Transverse colon (tissue), 4 donors: ENCODE measurements around the gene SIGLEC7. TPM values are rescaled to one million over a fixed set of nuclear protein-coding genes. Genes with fewer than 3 reads are reported as not detected.

Experiments used
- DNase-seq: peaks from one replicate; pipeline ENCODE4 v3.0.0-alpha.2; 2019
- H3K27ac ChIP-seq, 4 donors: fragments of 200-600 bp; sonication (generic); 2 replicates each; pipeline ENCODE4 v1.5.1; 2016 to 2018; ENCODE audit warnings: inconsistent platforms in 4 of 4
- H3K27me3 ChIP-seq: fragments of 200-600 bp; sonication (generic); 2 replicates; pipeline ENCODE4 v1.5.1; 2017; ENCODE audit warnings: inconsistent platforms
- H3K36me3 ChIP-seq, 4 donors: fragments of 200-600 bp; sonication (generic); 2 replicates each; pipeline ENCODE4 v1.5.1; 2017 to 2019; ENCODE audit warnings: inconsistent platforms in 4 of 4
- H3K4me1 ChIP-seq, 4 donors: fragments of 200-600 bp; sonication (generic); 2 replicates each; pipeline ENCODE4 v1.5.1; 2017 to 2020; ENCODE audit warnings: inconsistent platforms in 4 of 4
- H3K4me3 ChIP-seq, 4 donors: fragments of 200-600 bp; sonication (generic); 1 replicate in 1 of 4; 2 replicates in 3 of 4; pipeline versions ENCODE4 v1.5.1 to v1.6.1; 2017 to 2019; ENCODE audit warnings: inconsistent platforms in 4 of 4
- H3K9me3 ChIP-seq, 2 donors: fragments of 200-600 bp; sonication (generic); 2 replicates each; pipeline ENCODE4 v1.5.1; 2017 to 2019; ENCODE audit warnings: inconsistent platforms in 2 of 2
- EP300 ChIP-seq: sonication (generic); formaldehyde crosslinking; IDR thresholded peaks from one replicate; pipeline ENCODE4 v1.6.1; 2017; ENCODE audit warnings: antibody characterized with exemption, low read depth
- POLR2A ChIP-seq: fragments of 450-650 bp; IDR thresholded peaks from one replicate; pipeline ENCODE4 v1.6.1; 2016; ENCODE audit warnings: antibody characterized with exemption, mild to moderate bottlenecking, moderate library complexity
- POLR2AphosphoS5 ChIP-seq, 3 donors: sonication (generic); formaldehyde crosslinking; IDR thresholded peaks; one replicate each; pipeline ENCODE4 v1.6.1; 2016; ENCODE audit warnings: antibody characterized with exemption in 3 of 3
- WGBS, 2 donors: methylation state at CpG; one replicate each; pipeline ENCODE4 v1.1.5; 2018; ENCODE audit warnings: low coverage in 1 of 2; 5-methylcytosine and 5-hydroxymethylcytosine counted together
- in situ Hi-C, 4 donors: fragments of 200-750 bp; cut with MboI; loops; one replicate each; pipeline versions ENCODE4 v1.15.0 to v1.15.1; 2017; ENCODE audit warnings: low sequenced_read_pairs in 3 of 4, low pct_ligation_motif_present in 1 of 4, low pct_unique_long_range_greater_than_20kb in 1 of 4
- intact Hi-C: fragments of 100-400 bp; cut with DNase I; formaldehyde crosslinking; loops from one replicate; pipeline ENCODE4 v1.15.1; 2023; ENCODE audit warnings: low total_unique reads
- total RNA-seq, 4 donors: library from RNA; depleted of rRNA; stranded (reverse); fragments of >200 nt; gene quantifications; one replicate each; pipeline ENCODE4 v1.1.0, GENCODE V29; 2016
- TF ChIP-seq, protein P1 (sequence below), 5 experiments: fragments of 200-600 bp in 3 of 5; fragments of 450-650 bp in 2 of 5; sonication (generic) in 3 of 5; IDR thresholded peaks; 1 replicate in 2 of 5; 2 replicates in 3 of 5; pipeline ENCODE4 v1.5.1; 2016 to 2017; ENCODE audit warnings: antibody characterized with exemption in 5 of 5, inconsistent platforms in 3 of 5, mild to moderate bottlenecking in 2 of 5, moderate library complexity in 1 of 5

The SIGLEC7 gene
- total RNA-seq, 4 donors from 2014 or later, result 0.82 to 2.1 TPM; not detected in 2

DNA sequence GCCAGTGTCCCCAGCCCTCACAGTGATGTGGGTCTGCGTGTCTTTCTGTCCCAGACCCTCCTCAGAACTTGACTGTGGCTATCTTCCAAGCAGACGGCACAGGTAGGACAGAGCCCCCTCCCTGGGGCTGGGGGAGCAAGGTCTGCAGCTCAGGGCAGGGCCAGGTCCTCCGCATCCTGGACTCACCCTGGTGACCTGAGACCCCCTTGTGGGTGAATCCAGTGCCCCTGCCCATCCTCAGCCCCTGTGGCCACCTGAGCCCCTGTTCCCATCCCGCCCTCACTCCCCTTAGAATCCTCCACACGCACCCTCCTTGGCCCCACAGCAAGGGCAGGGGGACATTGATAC is 43.7 kb downstream of the SIGLEC7 start:
- DNase-seq, result no peak
- H3K36me3 ChIP-seq, result no peaks in the 10 kb centered on the region
- no peak for TF ChIP-seq POLR2A
- no peak for TF ChIP-seq EP300
- no peak for TF ChIP-seq POLR2AphosphoS5 (IDR thresholded peaks at IDR 0.05)
- TF ChIP-seq, protein P1, sequence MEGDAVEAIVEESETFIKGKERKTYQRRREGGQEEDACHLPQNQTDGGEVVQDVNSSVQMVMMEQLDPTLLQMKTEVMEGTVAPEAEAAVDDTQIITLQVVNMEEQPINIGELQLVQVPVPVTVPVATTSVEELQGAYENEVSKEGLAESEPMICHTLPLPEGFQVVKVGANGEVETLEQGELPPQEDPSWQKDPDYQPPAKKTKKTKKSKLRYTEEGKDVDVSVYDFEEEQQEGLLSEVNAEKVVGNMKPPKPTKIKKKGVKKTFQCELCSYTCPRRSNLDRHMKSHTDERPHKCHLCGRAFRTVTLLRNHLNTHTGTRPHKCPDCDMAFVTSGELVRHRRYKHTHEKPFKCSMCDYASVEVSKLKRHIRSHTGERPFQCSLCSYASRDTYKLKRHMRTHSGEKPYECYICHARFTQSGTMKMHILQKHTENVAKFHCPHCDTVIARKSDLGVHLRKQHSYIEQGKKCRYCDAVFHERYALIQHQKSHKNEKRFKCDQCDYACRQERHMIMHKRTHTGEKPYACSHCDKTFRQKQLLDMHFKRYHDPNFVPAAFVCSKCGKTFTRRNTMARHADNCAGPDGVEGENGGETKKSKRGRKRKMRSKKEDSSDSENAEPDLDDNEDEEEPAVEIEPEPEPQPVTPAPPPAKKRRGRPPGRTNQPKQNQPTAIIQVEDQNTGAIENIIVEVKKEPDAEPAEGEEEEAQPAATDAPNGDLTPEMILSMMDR (IDR thresholded peaks at IDR 0.05), result no peak
- intact Hi-C loops, result no loop called here
- peaks cover 30% of the 10 kb centered on the region for H3K27me3 ChIP-seq
- H3K27ac ChIP-seq, result no peak overlapping the region
- WGBS, 2 donors, result 82 to 100% methylated on average over 2 to 5 of the region's 5 CpGs
- H3K4me1 ChIP-seq, result no peaks in the 10 kb centered on the region
- in situ Hi-C loops, result no loop called here
- H3K9me3 ChIP-seq, result no peaks in the 10 kb centered on the region
- no peak overlapping the region for H3K4me3 ChIP-seq

DNA sequence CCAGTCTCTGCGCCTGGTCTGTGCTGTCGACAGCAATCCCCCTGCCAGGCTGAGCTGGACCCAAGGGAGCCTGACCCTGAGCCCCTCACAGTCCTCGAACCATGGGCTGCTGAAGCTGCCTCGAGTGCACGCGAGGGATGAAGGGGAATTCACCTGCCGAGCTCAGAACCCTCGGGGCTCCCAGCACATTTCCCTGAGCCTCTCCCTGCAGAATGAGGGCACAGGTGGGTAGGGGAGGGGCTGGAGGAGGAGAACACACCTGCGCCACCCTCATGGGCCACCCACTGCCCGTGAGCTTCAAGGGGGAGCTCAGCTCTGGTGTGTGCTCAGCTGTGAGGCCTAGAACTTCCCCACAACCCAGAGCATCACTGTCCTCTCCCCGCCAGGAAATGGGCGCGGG is 44.2 kb downstream of the SIGLEC7 start:
- TF ChIP-seq EP300 (no peak), POLR2AphosphoS5 (IDR thresholded peaks at IDR 0.05) (no peak)
- TF ChIP-seq, protein P1 (IDR thresholded peaks at IDR 0.05), result no peak
- Histone ChIP-seq H3K9me3 (no peaks in the 10 kb centered on the region), H3K36me3 (no peaks in the 10 kb centered on the region), H3K27ac (no peak overlapping the region), H3K27me3 (peaks cover 30% of the 10 kb centered on the region), H3K4me1 (no peaks in the 10 kb centered on the region), H3K4me3 (no peak overlapping the region)
- no peak for DNase-seq
- 68% methylated on average over 13 of the region's 13 CpGs; no CpG with 5 or more reads in 1 of the 2 donors for WGBS, 2 donors
- in situ Hi-C loops, result no loop called here
- intact Hi-C loops, result no loop called here

GRCh38 chr19:51187395-51188226 is 45.5 kb downstream of the SIGLEC7 start:
- WGBS, 2 donors, result 66 to 84% methylated on average over 2 to 11 of the region's 11 CpGs
- Histone ChIP-seq H3K4me1 (no peaks in the 10 kb centered on the region), H3K9me3 (no peaks in the 10 kb centered on the region), H3K36me3 (no peaks in the 10 kb centered on the region), H3K27me3 (peaks cover 27% of the 10 kb centered on the region), H3K4me3 (no peak overlapping the region), H3K27ac (no peak overlapping the region)
- no peak for DNase-seq
- in situ Hi-C loops (no loop called here), intact Hi-C loops (no loop called here)
- TF ChIP-seq POLR2AphosphoS5 (IDR thresholded peaks at IDR 0.05), result no peak
- no peak for TF ChIP-seq POLR2A
- TF ChIP-seq, protein P1 (IDR thresholded peaks at IDR 0.05), result no peak
- no peak for TF ChIP-seq EP300

DNA sequence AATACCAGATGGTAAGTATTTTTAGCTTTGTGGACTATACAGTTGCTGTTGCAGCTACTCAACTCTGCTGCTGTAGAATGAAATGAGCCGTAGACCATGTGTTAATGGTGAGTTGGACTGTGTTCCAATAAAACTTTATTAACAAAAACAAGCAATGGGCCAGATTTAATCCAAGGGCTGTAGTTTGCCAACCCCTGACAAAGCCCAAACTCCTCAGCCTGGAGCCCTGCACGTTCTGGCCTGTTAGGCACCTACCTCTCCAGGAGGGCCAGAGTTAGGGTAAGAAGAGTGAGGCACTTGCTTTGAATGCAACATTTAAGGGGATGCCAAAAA is 46.1 kb downstream of the SIGLEC7 start:
- H3K4me1 ChIP-seq, result no peaks in the 10 kb centered on the region
- WGBS, 2 donors, result 70% methylated on average over 2 of the region's 2 CpGs; no CpG with 5 or more reads in 1 of the 2 donors

More for the DNA sequence above, 46.1 kb downstream of the SIGLEC7 start:
- DNase-seq, result no peak
- intact Hi-C loops, result no loop called here
- no peaks in the 10 kb centered on the region for H3K36me3 ChIP-seq
- no peak overlapping the region for H3K4me3 ChIP-seq
- TF ChIP-seq POLR2A (no peak), EP300 (no peak), POLR2AphosphoS5 (IDR thresholded peaks at IDR 0.05) (no peak)
- TF ChIP-seq, protein P1 (IDR thresholded peaks at IDR 0.05), result no peak
- H3K9me3 ChIP-seq, result no peaks in the 10 kb centered on the region
- H3K27ac ChIP-seq, result no peak overlapping the region
- peaks cover 27% of the 10 kb centered on the region for H3K27me3 ChIP-seq
- in situ Hi-C loops, result no loop called here
